ENCODE results near the gene TMPRSS6. TPM values are rescaled to one million over a fixed set of nuclear protein-coding genes. Genes with fewer than 3 reads are reported as not detected.

The TMPRSS6 gene
- total RNA-seq, 4 donors from 2014 or later: not detected

DNA sequence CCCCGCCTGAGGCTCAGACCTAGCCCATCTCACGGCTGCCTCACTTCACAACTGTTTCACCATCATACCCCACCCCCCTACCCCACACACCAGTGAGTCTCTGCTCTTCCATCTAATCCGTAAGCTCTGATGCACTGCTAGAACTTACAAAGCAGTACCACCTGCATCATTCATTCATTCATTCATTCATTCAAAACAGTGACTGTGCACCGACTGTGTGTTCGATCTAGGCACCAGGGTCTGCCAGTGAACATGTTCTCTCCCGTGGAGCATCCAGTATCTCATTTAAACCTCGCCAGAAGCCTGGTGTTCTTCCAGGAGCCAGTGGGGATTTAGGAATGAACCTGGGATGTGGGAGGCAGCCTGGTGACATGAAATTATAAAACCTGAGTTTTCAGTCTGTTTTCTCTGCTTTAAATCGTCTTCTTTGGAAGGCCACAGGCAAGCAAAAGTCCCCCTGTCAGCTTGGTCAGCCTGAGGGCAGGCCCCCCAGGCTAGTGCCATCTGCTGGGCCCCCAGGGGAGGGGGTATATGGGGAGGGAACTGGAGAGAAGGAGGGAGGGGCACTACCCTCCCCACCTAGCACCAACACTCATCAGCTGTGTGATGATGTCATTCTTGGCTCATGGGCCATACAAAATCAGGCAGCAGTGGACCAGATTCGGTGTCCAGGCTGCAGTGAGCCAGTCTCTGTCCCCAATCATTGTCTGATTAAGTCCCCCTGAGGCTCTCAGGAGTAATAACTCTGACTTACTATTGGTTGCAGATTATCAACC is 18.4 kb downstream of the TMPRSS6 start:
- TF ChIP-seq, protein P1, sequence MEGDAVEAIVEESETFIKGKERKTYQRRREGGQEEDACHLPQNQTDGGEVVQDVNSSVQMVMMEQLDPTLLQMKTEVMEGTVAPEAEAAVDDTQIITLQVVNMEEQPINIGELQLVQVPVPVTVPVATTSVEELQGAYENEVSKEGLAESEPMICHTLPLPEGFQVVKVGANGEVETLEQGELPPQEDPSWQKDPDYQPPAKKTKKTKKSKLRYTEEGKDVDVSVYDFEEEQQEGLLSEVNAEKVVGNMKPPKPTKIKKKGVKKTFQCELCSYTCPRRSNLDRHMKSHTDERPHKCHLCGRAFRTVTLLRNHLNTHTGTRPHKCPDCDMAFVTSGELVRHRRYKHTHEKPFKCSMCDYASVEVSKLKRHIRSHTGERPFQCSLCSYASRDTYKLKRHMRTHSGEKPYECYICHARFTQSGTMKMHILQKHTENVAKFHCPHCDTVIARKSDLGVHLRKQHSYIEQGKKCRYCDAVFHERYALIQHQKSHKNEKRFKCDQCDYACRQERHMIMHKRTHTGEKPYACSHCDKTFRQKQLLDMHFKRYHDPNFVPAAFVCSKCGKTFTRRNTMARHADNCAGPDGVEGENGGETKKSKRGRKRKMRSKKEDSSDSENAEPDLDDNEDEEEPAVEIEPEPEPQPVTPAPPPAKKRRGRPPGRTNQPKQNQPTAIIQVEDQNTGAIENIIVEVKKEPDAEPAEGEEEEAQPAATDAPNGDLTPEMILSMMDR (IDR thresholded peaks at IDR 0.05): no peak
- ATAC-seq (ENCODE audit: low FRiP score) (no peak), DNase-seq (ENCODE audit: low spot score) (no peak)

DNA sequence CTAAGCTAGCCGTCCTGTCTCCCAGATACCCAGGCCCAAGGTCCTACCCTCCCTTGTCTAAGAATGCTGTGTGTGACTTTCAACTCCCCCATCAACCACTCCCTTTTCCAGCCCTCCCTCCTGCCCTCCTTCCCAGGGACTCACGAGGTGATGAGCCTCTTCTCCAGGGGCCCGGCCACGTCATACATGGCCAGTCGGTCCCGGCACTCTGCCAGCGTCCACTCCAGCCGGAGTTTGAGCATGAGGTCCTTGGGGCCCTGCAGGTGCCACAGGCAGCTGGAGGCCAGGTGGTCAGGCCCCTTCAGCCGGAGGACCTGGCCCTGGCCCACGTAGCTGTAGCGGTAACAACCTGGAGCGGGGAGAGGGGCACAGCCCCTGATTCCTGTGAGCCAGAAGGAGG is 20.1 kb downstream of the TMPRSS6 start:
- ATAC-seq (ENCODE audit: low FRiP score): no peak
- TF ChIP-seq, protein P1 (IDR thresholded peaks at IDR 0.05): no peak
- DNase-seq (ENCODE audit: low spot score): no peak

DNA sequence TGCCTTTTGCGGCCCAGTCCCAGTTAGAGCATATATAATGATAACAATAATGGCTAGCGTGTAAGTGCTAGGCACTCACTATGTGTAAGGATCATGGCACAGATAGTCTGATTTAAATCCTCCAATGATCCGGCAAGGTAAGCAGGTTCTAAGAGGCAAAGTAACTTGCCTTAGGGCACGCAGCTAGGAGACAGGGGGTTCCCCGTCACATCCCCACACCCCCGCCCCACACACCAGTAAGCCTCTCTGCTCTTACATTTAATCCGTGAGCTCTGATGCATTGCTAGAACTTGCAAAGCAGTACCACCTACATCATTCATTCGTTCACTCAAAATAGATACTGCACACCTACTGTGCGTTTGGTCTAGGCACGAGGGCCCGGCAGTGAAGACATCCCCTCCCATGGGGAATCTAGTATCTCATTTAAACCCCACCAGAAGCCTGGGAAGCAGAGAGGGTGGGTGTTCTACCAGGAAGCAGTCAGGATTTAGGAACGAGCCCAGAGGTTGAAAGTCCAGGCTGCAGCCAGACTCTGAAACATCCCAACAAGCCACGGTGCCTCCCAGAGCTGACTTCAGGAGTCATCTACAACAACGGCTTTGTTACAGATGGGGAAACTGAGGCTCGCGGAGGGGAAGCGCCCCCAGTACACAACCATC is 20.6 kb downstream of the TMPRSS6 start:
- TF ChIP-seq, protein P1 (IDR thresholded peaks at IDR 0.05): no peak

DNA sequence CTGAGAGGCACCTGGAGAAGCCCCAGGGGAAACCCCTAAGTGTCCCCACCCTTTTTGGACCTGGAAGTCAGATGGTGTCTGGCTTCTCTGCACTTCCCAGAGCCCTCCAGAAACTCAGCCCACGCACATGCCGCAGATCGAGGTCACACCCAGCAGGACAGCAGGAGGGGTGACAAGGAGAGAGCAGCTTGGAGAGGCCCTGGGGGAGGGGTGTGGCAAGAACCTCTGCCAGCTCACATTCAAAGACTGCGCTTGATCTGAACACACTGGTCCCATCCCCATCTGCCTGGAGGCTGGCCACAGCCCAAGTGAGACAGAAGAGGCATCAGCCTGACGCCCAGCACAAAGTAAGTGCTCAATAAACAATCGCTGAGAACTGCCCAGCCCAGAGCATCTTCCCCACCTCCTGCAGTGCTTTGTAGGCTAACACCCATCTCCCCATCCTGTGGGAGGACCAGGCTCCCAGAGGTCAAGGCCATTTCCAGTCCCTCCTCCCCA is 21.4 kb downstream of the TMPRSS6 start:
- ATAC-seq (ENCODE audit: low FRiP score) (no peak), DNase-seq (ENCODE audit: low spot score) (no peak)
- TF ChIP-seq, protein P1 (IDR thresholded peaks at IDR 0.05): no peak

More for the DNA sequence above, 20.6 kb downstream of the TMPRSS6 start:
- DNase-seq (ENCODE audit: low spot score) (no peak), ATAC-seq (ENCODE audit: low FRiP score) (no peak)

DNA sequence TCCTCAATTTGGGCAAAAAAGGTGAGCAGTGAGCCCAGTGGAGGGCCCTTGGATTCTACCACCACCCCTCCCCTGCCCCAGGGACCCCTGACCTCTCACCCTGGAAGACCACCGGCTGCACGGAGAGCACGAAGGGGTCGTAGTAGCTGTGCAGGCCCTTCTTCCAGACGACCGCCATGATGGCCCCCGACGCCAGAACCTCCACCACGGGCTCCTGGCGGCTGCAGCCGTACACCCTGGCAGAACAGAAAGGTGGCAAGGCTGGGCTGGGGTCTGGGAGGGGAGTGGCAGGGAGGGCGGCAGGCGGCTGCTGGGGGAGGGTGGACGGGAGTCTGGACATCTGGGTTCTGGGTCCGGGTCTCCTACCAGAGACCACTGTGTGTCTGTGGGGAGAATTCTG is 23.3 kb downstream of the TMPRSS6 start:
- TF ChIP-seq, protein P1 (IDR thresholded peaks at IDR 0.05): no peak
- DNase-seq (ENCODE audit: low spot score) (no peak), ATAC-seq (ENCODE audit: low FRiP score) (no peak)

DNA sequence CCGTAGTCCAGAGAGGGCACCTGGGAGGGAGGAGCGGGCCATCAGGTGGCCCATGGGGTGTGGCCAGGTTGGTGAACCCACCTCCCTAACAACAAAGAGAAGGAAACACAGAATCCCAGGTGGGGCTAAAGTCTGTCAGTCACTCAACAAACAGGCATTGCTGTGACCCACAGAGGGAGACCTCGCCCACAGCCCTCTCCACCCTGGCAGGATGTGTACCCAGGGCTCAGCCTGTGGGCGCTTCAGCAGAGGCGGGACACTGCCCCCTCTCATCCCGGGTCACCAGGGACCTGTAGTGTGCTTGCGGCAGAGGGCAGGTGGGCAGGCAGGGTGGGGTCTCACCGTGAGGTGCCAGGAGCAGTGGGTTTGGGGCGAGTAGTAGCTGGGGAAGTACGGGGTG is 25.1 kb downstream of the TMPRSS6 start:
- DNase-seq (ENCODE audit: low spot score): no peak
- ATAC-seq (ENCODE audit: low FRiP score): no peak
- TF ChIP-seq, protein P1 (IDR thresholded peaks at IDR 0.05): no peak

Measured in omental fat pad (tissue), 4 donors.